GM23338 (cell line): ENCODE measurements around the gene MAPRE2. TPM values are rescaled to one million over a fixed set of nuclear protein-coding genes. Genes with fewer than 3 reads are reported as not detected.

Experiments used
- ATAC-seq: fragments of 200-7000 bp; cut with Tn5 transposase; 3 replicates; pipeline ENCODE4 v1.9.1; 2020
- DNase-seq: peaks from one replicate; pipeline ENCODE4 v3.0.0-alpha.2; 2015; ENCODE audit warnings: low spot score
- H2AFZ ChIP-seq: fragments of 200-600 bp; sonication (generic); 2 replicates; pipeline ENCODE4 v1.8.0; 2016; ENCODE audit warnings: antibody characterized with exemption, mild to moderate bottlenecking, moderate library complexity
- H3F3A ChIP-seq: fragments of 200-600 bp; sonication (generic); replicated peaks from 2 replicates; pipeline ENCODE4 v1.8.0; 2017; ENCODE audit warnings: antibody characterized with exemption, mixed run types, low read depth
- H3K27ac ChIP-seq: fragments of 200-600 bp; sonication (generic); 2 replicates; pipeline ENCODE4 v1.6.1; 2016; ENCODE audit warnings: low read depth
- H3K27me3 ChIP-seq: fragments of 200-600 bp; sonication (generic); 2 replicates; pipeline ENCODE4 v1.8.0; 2016; ENCODE audit warnings: mild to moderate bottlenecking, mixed run types, moderate library complexity; ENCODE audit not compliant: insufficient read depth
- H3K36me3 ChIP-seq: fragments of 200-600 bp; sonication (generic); 2 replicates; pipeline ENCODE4 v1.8.0; 2016; ENCODE audit warnings: mild to moderate bottlenecking; ENCODE audit not compliant: insufficient read depth
- H3K4me1 ChIP-seq: fragments of 200-600 bp; sonication (generic); 2 replicates; pipeline ENCODE4 v1.8.0; 2016; ENCODE audit warnings: mild to moderate bottlenecking, moderate library complexity; ENCODE audit not compliant: insufficient read depth
- H3K4me2 ChIP-seq: fragments of 200-600 bp; sonication (generic); 2 replicates; pipeline ENCODE4 v1.7.1; 2017; ENCODE audit warnings: mixed run types
- H3K4me3 ChIP-seq: fragments of 200-600 bp; sonication (generic); 2 replicates; pipeline ENCODE4 v1.6.1; 2016; ENCODE audit warnings: mixed run types
- H3K79me2 ChIP-seq: fragments of 200-600 bp; sonication (generic); replicated peaks from 2 replicates; pipeline ENCODE4 v1.8.0; 2017; ENCODE audit warnings: mild to moderate bottlenecking; ENCODE audit not compliant: insufficient read depth
- H3K9me2 ChIP-seq: fragments of 200-600 bp; sonication (generic); 2 replicates; pipeline ENCODE4 v1.8.0; 2017; ENCODE audit not compliant: insufficient read depth
- H4K20me1 ChIP-seq: fragments of 200-600 bp; sonication (generic); replicated peaks from 2 replicates; pipeline ENCODE4 v1.8.0; 2017; ENCODE audit warnings: mild to moderate bottlenecking; ENCODE audit not compliant: insufficient read depth
- H3K27ac Mint-ChIP-seq: 2 replicates; pipeline ENCODE4 v1.8.0; 2020; ENCODE audit warnings: inconsistent platforms, mild to moderate bottlenecking, moderate library complexity, mixed read lengths
- H3K27me3 Mint-ChIP-seq: 3 replicates; pipeline ENCODE4 v1.8.0; 2022; ENCODE audit warnings: low read depth, mild to moderate bottlenecking, moderate library complexity, mixed read lengths, inconsistent platforms; ENCODE audit not compliant: insufficient read depth, poor library complexity
- H3K36me3 Mint-ChIP-seq: 3 replicates; pipeline ENCODE4 v1.8.0; 2021; ENCODE audit warnings: low read depth, mild to moderate bottlenecking, inconsistent platforms, moderate library complexity, mixed read lengths
- H3K4me1 Mint-ChIP-seq: 3 replicates; pipeline ENCODE4 v1.8.0; 2020; ENCODE audit warnings: mild to moderate bottlenecking, inconsistent platforms, mixed read lengths
- H3K4me3 Mint-ChIP-seq: 3 replicates; pipeline ENCODE4 v1.8.0; 2021; ENCODE audit warnings: moderate library complexity, mild to moderate bottlenecking, inconsistent platforms, mixed read lengths
- H3K9me3 Mint-ChIP-seq: 3 replicates; pipeline ENCODE4 v1.8.0; 2020; ENCODE audit warnings: moderate library complexity, mild to moderate bottlenecking, inconsistent platforms, mixed read lengths
- CREB1 ChIP-seq: fragments of 250-450 bp; sonication (Bioruptor Pico); IDR thresholded peaks from 2 replicates; pipeline ENCODE4 v1.5.0; 2020; ENCODE audit warnings: low read depth, mild to moderate bottlenecking, moderate library complexity
- CTCF ChIP-seq, 2 experiments: fragments of 200-600 bp in 1 of 2; sonication (generic) in 1 of 2; conservative IDR thresholded peaks; 2 replicates each; pipeline versions ENCODE4 v1.5.1 to v1.6.1; 2016 to 2017; ENCODE audit warnings: antibody characterized with exemption in 2 of 2, low read depth in 2 of 2, mild to moderate bottlenecking in 2 of 2, moderate library complexity in 1 of 2
- ETS1 ChIP-seq: IDR thresholded peaks from 2 replicates; pipeline ENCODE4 v1.6.1; 2016; ENCODE audit warnings: antibody characterized with exemption
- EZH2 ChIP-seq: fragments of 200-600 bp; sonication (generic); IDR thresholded peaks from one replicate; pipeline ENCODE4 v1.8.0; 2017; ENCODE audit warnings: antibody characterized with exemption, mild to moderate bottlenecking, low read depth; ENCODE audit not compliant: unreplicated experiment
- EZH2phosphoT487 ChIP-seq: fragments of 200-600 bp; sonication (generic); IDR thresholded peaks from one replicate; pipeline ENCODE4 v1.8.1; 2018; ENCODE audit warnings: antibody characterized with exemption; ENCODE audit not compliant: unreplicated experiment
- NANOG ChIP-seq: IDR thresholded peaks from 2 replicates; pipeline ENCODE4 v1.6.1; 2016; ENCODE audit warnings: antibody characterized with exemption, borderline replicate concordance
- POLR2AphosphoS5 ChIP-seq: IDR thresholded peaks from 2 replicates; pipeline ENCODE4 v1.6.1; 2016; ENCODE audit warnings: antibody characterized with exemption, low read depth
- REST ChIP-seq: IDR thresholded peaks from one replicate; pipeline ENCODE4 v1.6.1; 2018; ENCODE audit warnings: antibody characterized with exemption; ENCODE audit not compliant: unreplicated experiment
- ZNF114 ChIP-seq: fragments of 250-450 bp; sonication (Bioruptor Pico); IDR thresholded peaks from 2 replicates; pipeline ENCODE4 v1.5.0; 2020; ENCODE audit warnings: mild to moderate bottlenecking, moderate library complexity
- ZNF331 ChIP-seq: fragments of 250-450 bp; sonication (Bioruptor Pico); IDR thresholded peaks from 2 replicates; pipeline ENCODE4 v1.5.0; 2020; ENCODE audit warnings: low read depth, mild to moderate bottlenecking, moderate library complexity
- ZNF462 ChIP-seq: fragments of 250-450 bp; sonication (Bioruptor Pico); IDR thresholded peaks from 2 replicates; pipeline ENCODE4 v1.5.0; 2020; ENCODE audit warnings: mild to moderate bottlenecking, moderate library complexity
- polyA plus RNA-seq: library from polyadenylated mRNA; unstranded; fragments of >200 nt; fragmentation: Nextera tagmentation; extraction: Ambion mirVana; gene quantifications from 2 replicates; pipeline ENCODE4 v1.2.1, GENCODE V29; 2016
- total RNA-seq: library from RNA; depleted of rRNA; stranded (reverse); fragments of >200 nt; shearing (Covaris generic); gene quantifications from 2 replicates; pipeline ENCODE4 v1.2.3, GENCODE V29; 2014

MAPRE2 gene
- total and polyA plus RNA-seq, 2 experiments from 2014 or later, result 17.8 to 40.4 TPM

DNA sequence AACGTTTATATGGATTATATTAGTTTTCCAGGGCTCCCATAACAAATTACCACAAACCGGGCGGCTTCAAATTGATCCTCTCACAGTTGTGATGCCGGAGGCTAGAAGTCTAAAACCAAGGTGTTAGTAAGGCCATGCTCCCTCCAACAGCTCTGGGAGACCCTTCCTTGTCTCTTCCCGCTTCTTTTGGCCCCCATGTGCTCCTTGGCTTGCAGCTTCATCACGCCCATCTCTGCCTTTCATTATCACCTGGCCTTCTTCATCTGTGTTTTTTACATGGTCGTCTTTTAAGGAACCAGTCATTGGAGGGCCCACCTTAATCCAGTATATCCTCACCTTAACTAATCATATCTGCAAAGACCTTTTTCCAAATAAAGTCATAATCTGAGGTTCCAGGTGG lies 13.9 kb downstream of the MAPRE2 start (continued):
- TF ChIP-seq ZNF462 (no peak), POLR2AphosphoS5 (no peak), ZNF331 (CRISPR knock-in tag) (no peak), ETS1 (no peak)

GRCh38 chr18:35055726-35056125 lies 14.5 kb downstream of the MAPRE2 start:
- H3K27me3 Mint-ChIP-seq, result no peaks in the 10 kb centered on the region
- H4K20me1 ChIP-seq, result 0 out of 2 replicates have a peak, but pooled peaks cover 3% of the 10 kb centered on the region
- H3K9me2 ChIP-seq, result no peaks in the 10 kb centered on the region
- H3K36me3 Mint-ChIP-seq, result no peaks in the 10 kb centered on the region
- H2AFZ ChIP-seq, result no peak overlapping the region
- peaks cover 25% of the 10 kb centered on the region for H3K4me1 ChIP-seq
- no peak overlapping the region for H3K4me2 ChIP-seq
- H3F3A ChIP-seq, result no peaks in the 10 kb centered on the region
- no peaks in the 10 kb centered on the region for H3K27me3 ChIP-seq
- no peaks in the 10 kb centered on the region for H3K9me3 Mint-ChIP-seq
- peaks cover 60% of the 10 kb centered on the region for H3K79me2 ChIP-seq
- no peaks in the 10 kb centered on the region for H3K36me3 ChIP-seq
- H3K27ac Mint-ChIP-seq, result no peak overlapping the region
- no peak overlapping the region for H3K4me3 Mint-ChIP-seq
- H3K4me1 Mint-ChIP-seq, result peaks cover 25% of the 10 kb centered on the region
- ATAC-seq (no peak), DNase-seq (no peak)
- H3K4me3 ChIP-seq, result no peak overlapping the region
- H3K27ac ChIP-seq, result no peak overlapping the region
- no peak for TF ChIP-seq EZH2phosphoT487
- TF ChIP-seq POLR2AphosphoS5, result no peak
- TF ChIP-seq ZNF114 (CRISPR knock-in tag), result no peak
- no peak for TF ChIP-seq CREB1 (CRISPR knock-in tag)
- no peak for TF ChIP-seq NANOG
- no peak for TF ChIP-seq CTCF (conservative IDR thresholded peaks at IDR 0.05; ENCODE audit: low read depth in 2 of 2)
- TF ChIP-seq REST, result no peak
- no peak for TF ChIP-seq EZH2
- TF ChIP-seq ETS1, result no peak
